Loucy (cell line): ENCODE data around the gene LAPTM5.

ENCODE experiments used
- EZH2phosphoT487 ChIP-seq: fragments of 200-600 bp; IDR thresholded peaks from 2 replicates; pipeline ENCODE4 v1.6.1; 2018; ENCODE audit warnings: antibody characterized with exemption, mild to moderate bottlenecking, moderate library complexity, borderline replicate concordance
- TF ChIP-seq, protein P1 (sequence below): fragments of 200-600 bp; sonication (generic); conservative IDR thresholded peaks from 2 replicates; pipeline ENCODE4 v1.5.1; 2014; ENCODE audit warnings: mild to moderate bottlenecking, antibody characterized with exemption, low read length

DNA sequence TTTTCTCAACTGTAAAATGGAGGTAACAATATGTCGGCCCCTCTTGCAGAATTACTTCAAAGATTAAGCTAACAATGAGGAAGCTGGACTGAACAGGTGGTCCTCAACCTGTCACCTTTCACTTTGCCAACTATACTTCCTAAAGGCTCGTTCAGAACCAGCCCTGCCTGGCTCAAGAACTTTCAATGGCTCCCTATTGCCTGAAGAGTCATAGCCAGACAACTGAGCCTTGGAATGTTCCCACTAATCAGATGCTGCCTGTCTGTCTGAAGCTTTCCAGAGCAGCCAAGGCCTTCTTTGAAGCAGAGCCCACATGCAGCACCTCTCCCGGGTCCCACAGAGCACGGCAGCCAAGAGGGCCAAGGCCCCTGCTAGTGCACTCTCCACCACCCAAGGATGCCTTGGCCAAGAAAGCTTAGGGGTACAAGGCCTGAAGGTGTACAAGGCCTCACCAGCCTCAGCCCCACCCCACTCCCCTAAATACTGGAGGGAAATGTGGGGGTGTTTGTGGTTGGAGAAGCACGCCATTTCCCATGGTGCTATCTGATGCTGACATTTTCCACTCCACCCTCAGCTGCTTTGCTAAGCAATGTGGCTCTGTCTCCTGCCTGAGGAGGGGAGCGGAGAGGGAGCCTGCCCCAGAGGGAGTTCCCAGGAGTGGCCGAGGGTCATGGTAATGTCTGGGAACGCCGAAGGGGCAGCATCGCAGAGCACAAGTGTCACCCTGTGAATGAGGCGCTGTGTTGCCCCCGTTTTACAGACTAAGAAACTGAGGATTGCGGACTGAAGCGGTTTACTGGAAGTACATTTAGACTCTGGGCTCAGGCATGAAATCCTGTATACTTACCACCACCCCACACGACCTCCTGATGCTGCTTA, 8.2 kb upstream of the LAPTM5 start:
- TF ChIP-seq, protein P1, sequence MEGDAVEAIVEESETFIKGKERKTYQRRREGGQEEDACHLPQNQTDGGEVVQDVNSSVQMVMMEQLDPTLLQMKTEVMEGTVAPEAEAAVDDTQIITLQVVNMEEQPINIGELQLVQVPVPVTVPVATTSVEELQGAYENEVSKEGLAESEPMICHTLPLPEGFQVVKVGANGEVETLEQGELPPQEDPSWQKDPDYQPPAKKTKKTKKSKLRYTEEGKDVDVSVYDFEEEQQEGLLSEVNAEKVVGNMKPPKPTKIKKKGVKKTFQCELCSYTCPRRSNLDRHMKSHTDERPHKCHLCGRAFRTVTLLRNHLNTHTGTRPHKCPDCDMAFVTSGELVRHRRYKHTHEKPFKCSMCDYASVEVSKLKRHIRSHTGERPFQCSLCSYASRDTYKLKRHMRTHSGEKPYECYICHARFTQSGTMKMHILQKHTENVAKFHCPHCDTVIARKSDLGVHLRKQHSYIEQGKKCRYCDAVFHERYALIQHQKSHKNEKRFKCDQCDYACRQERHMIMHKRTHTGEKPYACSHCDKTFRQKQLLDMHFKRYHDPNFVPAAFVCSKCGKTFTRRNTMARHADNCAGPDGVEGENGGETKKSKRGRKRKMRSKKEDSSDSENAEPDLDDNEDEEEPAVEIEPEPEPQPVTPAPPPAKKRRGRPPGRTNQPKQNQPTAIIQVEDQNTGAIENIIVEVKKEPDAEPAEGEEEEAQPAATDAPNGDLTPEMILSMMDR = no peak
- no peak for TF ChIP-seq EZH2phosphoT487
